ENCODE data around the gene SLC16A6. TPM values are rescaled to one million over a fixed set of nuclear protein-coding genes. Genes with fewer than 3 reads are reported as not detected.

Gene SLC16A6
- total RNA-seq, 1 donor from 2014 or later = 7.5 TPM

DNA sequence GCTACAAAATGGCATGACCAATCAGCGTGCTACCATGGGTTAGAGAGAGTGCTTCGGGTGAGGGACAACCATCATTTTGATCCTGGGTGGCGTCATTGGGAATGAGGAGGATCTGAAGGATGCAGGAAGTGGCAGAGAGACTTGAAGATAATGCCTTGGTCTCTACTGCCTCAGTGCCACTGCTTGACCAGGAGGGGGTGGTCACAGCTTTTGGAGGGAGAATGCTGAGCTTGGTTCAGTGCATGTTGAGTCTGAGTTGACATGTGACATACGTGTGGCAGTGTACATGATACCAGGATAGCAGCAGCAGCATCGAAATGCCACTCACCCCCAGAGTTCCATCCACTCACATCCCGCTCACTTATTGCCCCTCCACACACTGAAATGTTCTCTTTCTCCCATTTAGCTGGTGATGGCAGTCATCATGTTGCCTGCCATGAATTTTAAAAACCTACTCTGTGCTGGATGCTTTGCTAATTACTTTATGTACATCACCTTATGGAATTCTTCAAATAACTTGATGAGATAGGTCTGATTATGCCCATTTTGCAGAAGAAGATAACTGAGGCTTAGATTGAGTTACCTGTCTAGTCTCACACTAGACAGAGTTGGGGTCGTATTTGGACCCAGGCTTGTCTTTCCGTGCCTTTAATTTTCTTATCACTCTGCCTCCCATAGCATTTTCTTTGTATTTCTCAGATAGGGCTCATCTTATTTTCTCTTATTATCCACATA, 37.1 kb upstream of the SLC16A6 start:
- DNase-seq = no peak
- H3K4me3 ChIP-seq = no peak overlapping the region
- H3K36me3 ChIP-seq = no peaks in the 10 kb centered on the region
- no peaks in the 10 kb centered on the region for H3K4me1 ChIP-seq
- TF ChIP-seq CTCF (IDR thresholded peaks at IDR 0.05) = no peak
- H3K9me3 ChIP-seq = peaks cover 10% of the 10 kb centered on the region
- intact Hi-C loops (cut with DNase I) = no loop called here
- ATAC-seq = no peak
- no peak overlapping the region for H3K27ac ChIP-seq
- H3K27me3 ChIP-seq = no peaks in the 10 kb centered on the region

DNA sequence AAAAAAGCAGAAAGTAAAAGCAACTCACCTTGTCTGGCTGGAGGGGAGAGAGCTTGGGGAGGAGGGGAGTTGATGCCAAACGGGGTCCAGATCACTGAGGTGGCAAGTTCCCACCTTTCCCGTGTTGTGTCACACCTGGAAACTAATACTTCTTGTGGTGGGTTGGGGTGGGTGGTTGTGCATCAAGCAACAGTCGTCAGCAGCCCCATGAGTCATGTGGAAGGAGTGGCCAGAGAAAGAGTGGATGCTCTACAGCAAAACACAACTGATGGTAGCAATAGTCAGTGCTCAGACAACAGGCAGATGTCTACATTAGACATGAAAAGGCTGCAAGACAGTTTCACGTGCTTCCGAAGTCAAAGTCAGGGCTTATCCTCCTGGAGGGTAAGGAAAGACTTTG, 35.8 kb upstream of the SLC16A6 start:
- no peak for TF ChIP-seq CTCF (IDR thresholded peaks at IDR 0.05)
- Histone ChIP-seq H3K27me3 (no peaks in the 10 kb centered on the region), H3K4me1 (no peaks in the 10 kb centered on the region), H3K27ac (no peak overlapping the region), H3K36me3 (no peaks in the 10 kb centered on the region), H3K9me3 (peaks cover 4% of the 10 kb centered on the region), H3K4me3 (no peak overlapping the region)
- intact Hi-C loops (cut with DNase I) = no loop called here
- ATAC-seq (no peak), DNase-seq (no peak)

- no peak for TF ChIP-seq CTCF (IDR thresholded peaks at IDR 0.05)
- Histone ChIP-seq H3K36me3 (no peaks in the 10 kb centered on the region), H3K4me1 (no peaks in the 10 kb centered on the region), H3K4me3 (no peak overlapping the region), H3K27ac (no peak overlapping the region), H3K27me3 (no peaks in the 10 kb centered on the region), H3K9me3 (no peaks in the 10 kb centered on the region)
- DNase-seq (no peak), ATAC-seq (no peak)
- intact Hi-C loops (cut with DNase I) = no loop called here
Measured at GRCh38 chr17:68325961-68326360, 35.0 kb upstream of the SLC16A6 start.

GRCh38 chr17:68324654-68325336, 33.9 kb upstream of the SLC16A6 start:
- H3K4me1 ChIP-seq = no peaks in the 10 kb centered on the region
- H3K4me3 ChIP-seq = no peak overlapping the region
- intact Hi-C loops (cut with DNase I) = no loop called here
- no peak for TF ChIP-seq CTCF (IDR thresholded peaks at IDR 0.05)
- no peaks in the 10 kb centered on the region for H3K27me3 ChIP-seq
- no peaks in the 10 kb centered on the region for H3K36me3 ChIP-seq
- H3K27ac ChIP-seq = no peak overlapping the region
- ATAC-seq (no peak), DNase-seq (no peak)
- H3K9me3 ChIP-seq = no peaks in the 10 kb centered on the region

- no peak for TF ChIP-seq CTCF (IDR thresholded peaks at IDR 0.05)
- no peaks in the 10 kb centered on the region for H3K9me3 ChIP-seq
- no peak overlapping the region for H3K4me3 ChIP-seq
- DNase-seq (no peak), ATAC-seq (no peak)
- H3K27ac ChIP-seq = no peak overlapping the region
- H3K4me1 ChIP-seq = no peaks in the 10 kb centered on the region
- H3K27me3 ChIP-seq = no peaks in the 10 kb centered on the region
- intact Hi-C loops (cut with DNase I) = no loop called here
- no peaks in the 10 kb centered on the region for H3K36me3 ChIP-seq
Measured at GRCh38 chr17:68324114-68324513, 33.2 kb upstream of the SLC16A6 start.
